HepG2 (cell line): ENCODE data around the gene ARFGEF3. TPM values are rescaled to one million over a fixed set of nuclear protein-coding genes. Genes with fewer than 3 reads are reported as not detected.

Experiments used
- ATF4 ChIP-seq, 2 experiments: fragments of 450-650 bp in 1 of 2; sonication (generic) in 1 of 2; formaldehyde crosslinking; IDR thresholded peaks; 2 replicates each; pipeline versions ENCODE4 v1.5.0 to v1.8.0; 2020 to 2022; ENCODE audit warnings: mild to moderate bottlenecking in 1 of 2, missing genetic modification reagents in 1 of 2
- BCL3 ChIP-seq: sonication (generic); formaldehyde crosslinking; IDR thresholded peaks from 2 replicates; pipeline ENCODE4 v1.5.1; 2020; ENCODE audit warnings: mild to moderate bottlenecking, missing genetic modification reagents, moderate library complexity
- CSRNP1 ChIP-seq: sonication (generic); formaldehyde crosslinking; IDR thresholded peaks from 2 replicates; pipeline ENCODE4 v1.8.1; 2023; ENCODE audit warnings: mild to moderate bottlenecking, missing genetic modification reagents
- GZF1 ChIP-seq: sonication (generic); formaldehyde crosslinking; IDR thresholded peaks from 2 replicates; pipeline ENCODE4 v1.5.1; 2020; ENCODE audit warnings: mild to moderate bottlenecking, missing genetic modification reagents
- ISL2 ChIP-seq: sonication (generic); formaldehyde crosslinking; IDR thresholded peaks from 2 replicates; pipeline ENCODE4 v1.5.0; 2020; ENCODE audit warnings: missing genetic modification reagents
- KIAA2018 ChIP-seq: sonication (generic); formaldehyde crosslinking; IDR thresholded peaks from 2 replicates; pipeline ENCODE4 v1.5.0; 2020; ENCODE audit warnings: mild to moderate bottlenecking, missing genetic modification reagents, borderline replicate concordance
- KLF6 ChIP-seq: IDR thresholded peaks from 2 replicates; pipeline ENCODE4 v1.8.0; 2016; ENCODE audit warnings: missing biosample characterization, missing genetic modification reagents
- MIXL1 ChIP-seq: IDR thresholded peaks from 2 replicates; pipeline ENCODE4 v1.6.1; 2016
- NFKBIZ ChIP-seq: IDR thresholded peaks from 2 replicates; pipeline ENCODE4 v1.6.1; 2018; ENCODE audit warnings: missing genetic modification reagents, missing compliant biosample characterization
- RAD51 ChIP-seq: fragments of 450-650 bp; IDR thresholded peaks from 2 replicates; pipeline ENCODE4 v1.6.1; 2016; ENCODE audit warnings: borderline replicate concordance
- SAP130 ChIP-seq: IDR thresholded peaks from 2 replicates; pipeline ENCODE4 v1.6.1; 2016; ENCODE audit warnings: low read depth
- SOX13 ChIP-seq, 3 experiments: fragments of 450-650 bp in 1 of 3; sonication (generic) in 1 of 3; formaldehyde crosslinking in 1 of 3; IDR thresholded peaks in 2 of 3; conservative IDR thresholded peaks in 1 of 3; 2 replicates each; pipeline versions ENCODE4 v1.5.0 to v1.6.1; 2016 to 2020; ENCODE audit warnings: antibody characterized with exemption in 1 of 3, mild to moderate bottlenecking in 1 of 3, missing compliant biosample characterization in 1 of 3, missing genetic modification reagents in 1 of 3, moderate library complexity in 1 of 3
- ZBTB38 ChIP-seq: sonication (generic); formaldehyde crosslinking; IDR thresholded peaks from 2 replicates; pipeline ENCODE4 v1.5.1; 2020; ENCODE audit warnings: mild to moderate bottlenecking, missing genetic modification reagents
- ZNF335 ChIP-seq: sonication (generic); formaldehyde crosslinking; IDR thresholded peaks from 2 replicates; pipeline ENCODE4 v1.4.0; 2020; ENCODE audit warnings: missing genetic modification reagents
- ZNF768 ChIP-seq: sonication (generic); formaldehyde crosslinking; IDR thresholded peaks from 2 replicates; pipeline ENCODE4 v1.4.0; 2020; ENCODE audit warnings: missing genetic modification reagents
- polyA plus RNA-seq, 8 experiments: library from polyadenylated mRNA; depleted of rRNA in 3 of 8; stranded (reverse) in 7 of 8; unstranded in 1 of 8; fragments of >200 nt; fragmentation: Illumina TruSeq in 4 of 8; extraction: Trizol in 4 of 8; gene quantifications; 2 replicates each; pipeline versions ENCODE4 v1.2.1 to v1.2.3, GENCODE V29; 2011 to 2016; ENCODE audit warnings: low read depth in 4 of 8, missing spikeins in 1 of 8, mixed read lengths in 1 of 8; ENCODE audit not compliant: insufficient read depth in 1 of 8
- total RNA-seq, 5 experiments: library from RNA; depleted of rRNA; stranded (reverse); fragments of >200 nt; fragmentation: Illumina TruSeq; extraction: Trizol; gene quantifications; 2 replicates each; pipeline ENCODE4 v1.2.3, GENCODE V29; 2016; ENCODE audit warnings: low read depth in 1 of 5

ARFGEF3 gene
- total and polyA plus RNA-seq, 2 of the 13 experiments (the other 11 are each of a cell fraction or from before 2014, with no cell fraction given): 0.60 to 2.6 TPM

GRCh38 chr6:138248878-138249277 is 87.1 kb downstream of the ARFGEF3 start (continued):
- peak; percentile 84 for TF ChIP-seq SAP130 (CRISPR knock-in tag)
- peak in 1 of 2 experiments; percentile 46; a peak in 1 of 4 replicates for TF ChIP-seq ATF4 (CRISPR knock-in tag; IDR thresholded peaks at IDR 0.05)
- no peak for TF ChIP-seq CSRNP1 (CRISPR knock-in tag)
- TF ChIP-seq MIXL1: peak; percentile 86
- no peak for TF ChIP-seq ZNF768
- no peak for TF ChIP-seq SOX13 (IDR thresholded peaks at IDR 0.05)
- TF ChIP-seq SOX13 (CRISPR knock-in tag; conservative IDR thresholded peaks at IDR 0.05 in 1 of 2, IDR thresholded peaks at IDR 0.05 in 1 of 2): peak in 1 of 2 experiments; percentile 82; a peak in 1 of 4 replicates
- peak; percentile 88 for TF ChIP-seq ISL2
- TF ChIP-seq GZF1 (CRISPR knock-in tag): no peak
- TF ChIP-seq NFKBIZ (CRISPR knock-in tag): 0 out of 2 replicates have a peak, but pooled peaks have one; percentile 56
- peak; percentile 82 for TF ChIP-seq ZNF335 (CRISPR knock-in tag)
- TF ChIP-seq BCL3: no peak
- TF ChIP-seq ZBTB38 (CRISPR knock-in tag): no peak
- no peak for TF ChIP-seq KLF6 (CRISPR knock-in tag)
- 0 out of 2 replicates have a peak, but pooled peaks have one; percentile 33 for TF ChIP-seq KIAA2018 (CRISPR knock-in tag)
- no peak for TF ChIP-seq RAD51
